GM13977 (cell line): ENCODE data around the gene CHD5.
"Not testable (repeated sequence)": the region's sequence is repeated elsewhere in the genome, so short reads cannot be mapped to it uniquely, and the experiment has no call there.

Experiments used
- DNase-seq: peaks from one replicate; pipeline ENCODE4 v3.0.0; 2012; ENCODE audit warnings: low spot score
- in situ Hi-C: fragments of 300-500 bp; cut with MboI; formaldehyde crosslinking; loops from one replicate; pipeline ENCODE4 v1.12.0; 2022; ENCODE audit warnings: low sequenced_read_pairs, low pct_unique_long_range_greater_than_20kb, mixed read lengths, inconsistent platforms; ENCODE audit not compliant: unreplicated experiment
- TF ChIP-seq, protein P1 (sequence below): IDR thresholded peaks from 2 replicates; pipeline ENCODE4 v1.5.1; 2012; ENCODE audit warnings: mild to moderate bottlenecking, control low read depth; ENCODE audit not compliant: insufficient read depth; ENCODE audit errors: extremely low read depth, missing control alignments

The CHD5 gene

DNA sequence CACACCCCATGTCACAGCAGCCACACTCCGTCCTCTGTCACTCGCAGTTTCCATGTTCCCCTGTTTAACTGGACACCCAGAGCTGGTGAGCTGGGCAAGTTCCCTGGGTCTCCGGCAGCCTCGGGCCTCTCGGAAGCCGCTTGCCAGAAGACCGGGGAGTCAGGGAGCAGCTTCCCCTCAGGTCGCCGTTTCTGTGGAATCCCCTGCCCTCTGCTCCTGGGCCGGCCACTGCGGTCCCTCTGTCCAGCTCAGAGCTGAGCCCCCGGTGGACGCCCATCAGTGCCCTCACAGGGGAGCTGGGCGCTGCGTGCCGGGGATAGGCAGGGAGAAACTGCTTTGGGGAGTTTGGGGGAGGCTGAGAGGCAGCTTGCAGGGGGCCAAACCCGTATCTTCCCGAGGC, 96.7 kb downstream of the CHD5 start:
- in situ Hi-C loops = no loop called here
- TF ChIP-seq, protein P1, sequence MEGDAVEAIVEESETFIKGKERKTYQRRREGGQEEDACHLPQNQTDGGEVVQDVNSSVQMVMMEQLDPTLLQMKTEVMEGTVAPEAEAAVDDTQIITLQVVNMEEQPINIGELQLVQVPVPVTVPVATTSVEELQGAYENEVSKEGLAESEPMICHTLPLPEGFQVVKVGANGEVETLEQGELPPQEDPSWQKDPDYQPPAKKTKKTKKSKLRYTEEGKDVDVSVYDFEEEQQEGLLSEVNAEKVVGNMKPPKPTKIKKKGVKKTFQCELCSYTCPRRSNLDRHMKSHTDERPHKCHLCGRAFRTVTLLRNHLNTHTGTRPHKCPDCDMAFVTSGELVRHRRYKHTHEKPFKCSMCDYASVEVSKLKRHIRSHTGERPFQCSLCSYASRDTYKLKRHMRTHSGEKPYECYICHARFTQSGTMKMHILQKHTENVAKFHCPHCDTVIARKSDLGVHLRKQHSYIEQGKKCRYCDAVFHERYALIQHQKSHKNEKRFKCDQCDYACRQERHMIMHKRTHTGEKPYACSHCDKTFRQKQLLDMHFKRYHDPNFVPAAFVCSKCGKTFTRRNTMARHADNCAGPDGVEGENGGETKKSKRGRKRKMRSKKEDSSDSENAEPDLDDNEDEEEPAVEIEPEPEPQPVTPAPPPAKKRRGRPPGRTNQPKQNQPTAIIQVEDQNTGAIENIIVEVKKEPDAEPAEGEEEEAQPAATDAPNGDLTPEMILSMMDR = no peak
- no peak for DNase-seq

DNA sequence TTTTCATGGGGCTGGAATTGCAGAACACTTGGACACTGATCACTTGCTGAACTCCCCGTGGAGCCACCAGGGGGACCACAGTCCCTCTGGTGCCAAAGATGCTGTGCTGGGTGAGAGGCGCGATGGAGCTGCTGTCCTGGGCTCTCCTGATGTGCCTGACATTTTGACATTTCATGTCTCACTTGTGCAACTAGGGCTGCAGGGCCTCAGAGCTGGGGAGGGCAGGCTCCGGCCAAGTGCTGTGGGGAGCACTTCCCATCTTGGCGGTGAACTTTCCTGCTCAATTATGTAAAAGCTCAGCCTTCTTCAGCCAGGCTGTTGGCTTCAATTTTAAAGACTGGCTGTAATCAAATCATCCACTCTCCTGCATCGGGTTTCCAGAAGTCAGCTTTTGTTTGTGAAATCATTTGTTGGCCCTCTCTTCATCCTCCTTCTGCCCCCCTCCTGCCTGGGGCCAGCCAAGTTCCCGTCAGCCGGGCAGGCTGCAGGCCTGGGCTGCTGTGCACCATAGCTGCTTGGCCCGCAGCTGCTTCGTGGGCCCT, 97.6 kb downstream of the CHD5 start:
- in situ Hi-C loops = no loop called here
- TF ChIP-seq, protein P1 = no peak
- DNase-seq = no peak

DNA sequence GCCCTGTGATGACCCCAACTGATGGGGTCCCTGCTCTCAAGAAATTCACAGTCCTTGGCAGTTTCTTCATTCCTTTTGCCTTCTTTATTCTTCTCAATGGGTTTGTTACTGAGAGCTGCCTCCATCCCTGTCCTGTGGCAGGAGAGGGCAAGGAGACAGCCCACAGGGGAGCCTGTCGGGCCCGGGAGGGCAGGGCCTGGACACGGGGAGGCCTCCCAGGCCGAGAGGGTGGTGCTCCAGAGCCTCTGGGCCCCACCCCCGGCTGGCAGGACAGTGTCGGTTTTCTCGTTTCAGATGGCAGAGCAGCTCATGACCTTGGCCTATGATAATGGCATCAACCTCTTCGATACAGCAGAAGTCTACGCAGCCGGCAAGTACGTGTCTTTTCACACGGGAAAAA, 98.2 kb downstream of the CHD5 start:
- TF ChIP-seq, protein P1 = no peak
- in situ Hi-C loops = no loop called here
- no peak for DNase-seq

DNA sequence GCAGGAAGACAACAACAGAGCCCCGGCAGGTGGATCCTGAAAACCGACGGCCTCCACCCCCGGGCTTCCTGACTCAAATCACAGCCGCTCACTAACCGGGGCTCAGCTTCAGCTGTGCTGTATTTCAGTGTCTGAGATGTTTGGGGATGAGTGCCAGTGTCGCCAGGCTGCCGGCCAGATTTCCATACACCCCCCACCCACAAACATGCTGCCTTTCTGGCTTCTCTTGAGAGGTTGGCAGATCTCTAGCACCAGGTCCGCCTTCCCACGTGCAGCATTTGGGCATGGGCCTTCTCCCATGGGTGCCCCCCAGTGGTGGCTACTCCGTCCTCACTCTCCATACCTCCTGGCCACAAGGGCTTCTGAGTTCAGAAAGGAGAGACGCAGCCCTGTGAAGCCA, 99.7 kb downstream of the CHD5 start:
- in situ Hi-C loops = no loop called here
- TF ChIP-seq, protein P1 = no peak
- no peak for DNase-seq

DNA sequence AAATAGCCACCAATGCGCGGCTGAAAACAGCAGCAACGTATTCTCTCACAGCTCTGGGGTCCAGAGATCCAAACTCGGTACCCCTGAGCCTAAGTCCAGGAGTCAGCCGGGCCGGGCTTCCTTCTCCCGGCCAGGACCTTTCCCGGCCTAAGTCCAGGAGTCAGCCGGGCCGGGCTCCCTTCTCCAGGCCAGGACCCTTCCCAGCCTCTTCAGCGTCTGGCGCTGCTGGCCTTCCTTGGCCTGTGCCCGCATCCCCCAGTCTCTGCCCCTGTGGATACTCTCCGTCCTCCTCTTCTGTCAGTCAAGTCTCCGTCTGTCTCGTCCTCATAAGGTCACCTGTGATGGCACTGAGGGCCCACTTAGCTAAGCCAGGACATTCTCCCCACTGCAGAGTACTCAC, 102.2 kb downstream of the CHD5 start:
- DNase-seq = no peak
- in situ Hi-C loops = no loop called here
- TF ChIP-seq, protein P1 = no peak

DNA sequence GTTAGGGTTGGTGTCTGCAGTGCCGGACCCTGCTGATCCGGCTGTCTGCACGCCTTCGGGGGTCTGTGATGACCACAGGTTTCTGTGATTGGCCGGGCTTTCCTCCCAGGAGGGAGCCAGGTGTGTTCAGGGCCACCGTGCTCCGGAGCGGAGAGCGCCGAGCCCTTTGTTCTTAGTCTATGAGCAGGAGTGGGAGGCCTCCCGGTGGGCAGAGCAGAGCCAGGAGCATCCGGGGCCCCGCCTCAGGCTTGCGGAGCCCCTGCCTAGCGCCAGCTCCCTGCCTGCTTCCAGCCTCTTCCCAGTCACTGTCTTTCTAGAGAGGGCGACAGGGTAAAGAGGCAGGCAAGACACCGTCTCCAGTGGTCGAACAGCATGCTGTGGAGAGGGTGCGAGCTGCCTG, 102.6 kb downstream of the CHD5 start:
- no peak for DNase-seq
- TF ChIP-seq, protein P1 = no peak
- in situ Hi-C loops = no loop called here

DNA sequence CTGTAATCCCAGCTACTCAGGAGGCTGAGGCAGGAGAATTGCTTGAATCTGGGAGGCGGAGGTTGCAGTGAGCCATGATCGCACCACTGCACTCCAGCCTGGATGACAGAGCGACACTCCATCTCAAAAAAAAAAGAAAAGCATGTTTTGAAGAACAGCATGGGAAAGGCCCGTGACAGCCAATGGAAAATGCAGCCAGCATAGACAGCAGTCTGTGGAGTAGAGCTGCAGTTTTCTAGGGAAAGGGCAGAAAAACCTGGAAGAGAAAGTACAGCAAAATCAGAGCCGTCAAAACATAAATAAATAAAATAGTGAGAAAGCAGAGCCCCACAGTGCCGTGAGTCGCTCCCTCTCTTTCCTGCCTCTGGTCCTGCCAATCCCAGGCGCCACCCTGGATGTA, 103.1 kb downstream of the CHD5 start:
- DNase-seq, in situ Hi-C loops: not testable (repeated sequence)
